Measurements from ENCODE around the gene RBMS2.

GRCh38 chr12:56518570-56518969, 3.0 kb upstream of the RBMS2 start:
- TF ChIP-seq POLR2AphosphoS5 (IDR thresholded peaks at IDR 0.05; ENCODE audit: borderline replicate concordance, low read depth, low read length) (no peak), EZH2 (IDR thresholded peaks at IDR 0.05) (no peak)
